ENCODE measurements around the gene SERINC3.

- no peak for TF ChIP-seq EP300 (IDR thresholded peaks at IDR 0.05; ENCODE audit: borderline replicate concordance in 1 of 2, low read depth in 2 of 2, low read length in 2 of 2)
- TF ChIP-seq CTCF (IDR thresholded peaks at IDR 0.05; ENCODE audit: control extremely low read depth in 1 of 3, insufficient read depth in 1 of 3, low read depth in 1 of 3, low read length in 3 of 3): no peak
- TF ChIP-seq SIN3A (conservative IDR thresholded peaks at IDR 0.05 in 1 of 2, IDR thresholded peaks at IDR 0.05 in 1 of 2; ENCODE audit: low read depth in 1 of 2, low read length in 2 of 2): no peak
- TF ChIP-seq ATF3 (IDR thresholded peaks at IDR 0.05; ENCODE audit: insufficient read depth, low read depth, low read length): no peak
- no peak for TF ChIP-seq TCF12 (IDR thresholded peaks at IDR 0.05; ENCODE audit: low read depth, low read length)
- TF ChIP-seq YY1 (IDR thresholded peaks at IDR 0.05; ENCODE audit: low read depth, low read length): no peak
- TF ChIP-seq CREB1 (IDR thresholded peaks at IDR 0.05): no peak
- TF ChIP-seq KDM1A (IDR thresholded peaks at IDR 0.05; ENCODE audit: borderline replicate concordance, low read length): no peak
These were observed 30.7 kb upstream of the SERINC3 start for GRCh38 chr20:44552568-44552949.
